GM12891 (cell line): ENCODE results near the gene ADAM11.

Experiments
- PAX5 ChIP-seq: IDR thresholded peaks from 2 replicates; pipeline ENCODE4 v1.6.1; 2011; ENCODE audit warnings: low read length, moderate library complexity, mild to moderate bottlenecking; ENCODE audit not compliant: insufficient read depth, severe bottlenecking
- POLR2A ChIP-seq: IDR thresholded peaks from 2 replicates; pipeline ENCODE4 v1.6.1; 2011; ENCODE audit warnings: low read depth, low read length, control low read depth
- POLR2AphosphoS5 ChIP-seq: IDR thresholded peaks from 2 replicates; pipeline ENCODE4 v1.6.1; 2011; ENCODE audit warnings: low read depth, low read length, control low read depth
- POU2F2 ChIP-seq: IDR thresholded peaks from 2 replicates; pipeline ENCODE4 v1.6.1; 2011; ENCODE audit warnings: low read depth, mild to moderate bottlenecking, control low read depth, low read length, moderate library complexity
- SPI1 ChIP-seq: IDR thresholded peaks from 2 replicates; pipeline ENCODE4 v1.6.1; 2011; ENCODE audit warnings: low read depth, low read length, control low read depth
- TAF1 ChIP-seq: IDR thresholded peaks from 2 replicates; pipeline ENCODE4 v1.6.1; 2011; ENCODE audit warnings: low read depth, low read length, control low read depth

DNA sequence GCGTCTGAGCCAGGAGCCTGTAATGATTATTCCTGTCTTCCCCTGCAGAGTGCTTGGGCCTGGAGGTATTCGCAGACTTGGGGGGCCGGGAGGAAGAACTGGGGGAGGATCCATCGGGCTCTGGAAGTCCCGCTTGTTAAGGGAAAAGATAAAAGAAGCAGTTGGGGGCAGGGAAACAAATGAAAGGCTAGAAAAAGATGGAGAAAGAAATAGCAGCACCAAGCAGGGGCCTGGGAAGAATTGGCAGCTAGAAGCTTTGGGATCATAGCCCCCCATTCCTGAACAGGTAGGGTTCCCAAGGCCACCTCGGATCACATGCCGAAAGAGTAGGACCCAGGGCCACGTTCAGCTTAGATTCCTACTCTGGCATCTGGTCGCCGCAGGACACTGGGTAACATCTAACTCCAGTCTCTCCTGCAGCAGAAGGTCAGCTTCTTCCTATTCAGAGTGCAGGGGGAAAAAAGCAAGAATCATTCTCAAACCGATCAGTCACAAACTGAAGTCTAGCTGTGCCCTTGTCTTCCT lies 23.6 kb downstream of the ADAM11 start:
- TF ChIP-seq POLR2AphosphoS5 (no peak), SPI1 (no peak), TAF1 (no peak), POLR2A (no peak), PAX5 (no peak), POU2F2 (no peak)
